ENCODE measurements around the gene ZNF710. TPM values are rescaled to one million over a fixed set of nuclear protein-coding genes. Genes with fewer than 3 reads are reported as not detected.
A peak's percentile ranks its signal among the peaks of the same experiment; 100 is the strongest.

The ZNF710 gene
- total RNA-seq, 1 donor, result 29.1 TPM

GRCh38 chr15:90036806-90037510, 35.8 kb downstream of the ZNF710 start:
- no peak for DNase-seq (ENCODE audit: low read depth in 2 of 3, low spot score in 2 of 3)

- no peak for DNase-seq (ENCODE audit: low read depth in 2 of 3, low spot score in 2 of 3)
Measured at GRCh38 chr15:90037511-90037860, 36.4 kb downstream of the ZNF710 start.

- peak in 2 of 3 donors; percentile 76 to 87 for DNase-seq (ENCODE audit: low read depth in 2 of 3, low spot score in 2 of 3)
Measured at GRCh38 chr15:90037961-90038631, 37.0 kb downstream of the ZNF710 start.

GRCh38 chr15:90038632-90039095, 37.5 kb downstream of the ZNF710 start:
- no peak for DNase-seq (ENCODE audit: low read depth in 2 of 3, low spot score in 2 of 3)

GRCh38 chr15:90039996-90040395, 38.9 kb downstream of the ZNF710 start:
- DNase-seq (ENCODE audit: low read depth in 2 of 3, low spot score in 2 of 3), result no peak

- no peak for DNase-seq (ENCODE audit: low read depth in 2 of 3, low spot score in 2 of 3)
Measured at GRCh38 chr15:90040618-90041017, 39.5 kb downstream of the ZNF710 start.

GRCh38 chr15:90042356-90042755, 41.2 kb downstream of the ZNF710 start:
- DNase-seq (ENCODE audit: low read depth in 2 of 3, low spot score in 2 of 3), result no peak

GRCh38 chr15:90042766-90043529, 41.8 kb downstream of the ZNF710 start:
- DNase-seq (ENCODE audit: low read depth in 2 of 3, low spot score in 2 of 3), result no peak

GRCh38 chr15:90043530-90044010, 42.4 kb downstream of the ZNF710 start:
- DNase-seq (ENCODE audit: low read depth in 2 of 3, low spot score in 2 of 3), result no peak

GRCh38 chr15:90044191-90044590, 43.1 kb downstream of the ZNF710 start:
- DNase-seq (ENCODE audit: low read depth in 2 of 3, low spot score in 2 of 3), result no peak

GRCh38 chr15:90044916-90045371, 43.8 kb downstream of the ZNF710 start:
- no peak for DNase-seq (ENCODE audit: low read depth in 2 of 3, low spot score in 2 of 3)

- DNase-seq (ENCODE audit: low read depth in 2 of 3, low spot score in 2 of 3), result no peak
Measured at GRCh38 chr15:90046289-90046688, 45.2 kb downstream of the ZNF710 start.

GRCh38 chr15:90046911-90047392, 45.8 kb downstream of the ZNF710 start:
- peak in 2 of 3 donors; percentile 32 to 56 for DNase-seq (ENCODE audit: low read depth in 2 of 3, low spot score in 2 of 3)

GRCh38 chr15:90047956-90048575, 46.9 kb downstream of the ZNF710 start:
- DNase-seq (ENCODE audit: low read depth in 2 of 3, low spot score in 2 of 3), result no peak

- DNase-seq (ENCODE audit: low read depth in 2 of 3, low spot score in 2 of 3), result no peak
Measured at GRCh38 chr15:90049030-90049429, 47.9 kb downstream of the ZNF710 start.

- no peak for DNase-seq (ENCODE audit: low read depth in 2 of 3, low spot score in 2 of 3)
Measured at GRCh38 chr15:90049666-90050604, 48.8 kb downstream of the ZNF710 start.

GRCh38 chr15:90051874-90052273, 50.8 kb downstream of the ZNF710 start:
- no peak for DNase-seq (ENCODE audit: low read depth in 2 of 3, low spot score in 2 of 3)

- DNase-seq (ENCODE audit: low read depth in 2 of 3, low spot score in 2 of 3), result no peak
Measured at GRCh38 chr15:90053685-90054466, 52.8 kb downstream of the ZNF710 start.

- DNase-seq (ENCODE audit: low read depth in 2 of 3, low spot score in 2 of 3), result no peak
Measured at GRCh38 chr15:90054618-90055097, 53.5 kb downstream of the ZNF710 start.

All from hematopoietic multipotent progenitor cell (in vitro differentiated cells).